Keratinocyte (primary cell): Measurements from ENCODE around the gene PTPN13. TPM values are rescaled to one million over a fixed set of nuclear protein-coding genes. Genes with fewer than 3 reads are reported as not detected.

Experiments used
- DNase-seq: peaks from one replicate; pipeline ENCODE4 v3.0.0-alpha.2; 2011; ENCODE audit warnings: low read depth, missing footprints, low spot score
- FAIRE-seq: peaks from 2 replicates; lab custom pipeline; 2011; peaks lifted over from hg19 to GRCh38; lab: Jason Lieb, UNC
- H2AFZ ChIP-seq: 2 replicates; pipeline ENCODE4 v1.6.0; 2012; ENCODE audit warnings: low read length, control low read depth, inconsistent platforms; ENCODE audit not compliant: control insufficient read depth
- H3K27ac ChIP-seq: 2 replicates; pipeline ENCODE4 v1.5.1; 2011; ENCODE audit warnings: low read length; ENCODE audit not compliant: control insufficient read depth, insufficient read depth
- H3K27me3 ChIP-seq: 3 replicates; pipeline ENCODE4 v1.6.0; 2011; ENCODE audit warnings: low read length; ENCODE audit not compliant: control insufficient read depth, insufficient read depth; ENCODE audit errors: extremely low read depth
- H3K36me3 ChIP-seq, 2 experiments: 2 replicates in 1 of 2; 3 replicates in 1 of 2; pipeline ENCODE4 v1.5.1; 2011; ENCODE audit warnings: low read length in 2 of 2, mild to moderate bottlenecking in 1 of 2; ENCODE audit not compliant: control insufficient read depth in 2 of 2, insufficient read depth in 2 of 2; ENCODE audit errors: extremely low read depth in 1 of 2
- H3K4me1 ChIP-seq: 3 replicates; pipeline ENCODE4 v1.5.1; 2011; ENCODE audit warnings: low read length; ENCODE audit not compliant: control insufficient read depth, insufficient read depth; ENCODE audit errors: extremely low read depth
- H3K4me2 ChIP-seq: 3 replicates; pipeline ENCODE4 v1.6.0; 2011; ENCODE audit warnings: low read depth, low read length; ENCODE audit not compliant: control insufficient read depth, insufficient read depth; ENCODE audit errors: extremely low read depth
- H3K4me3 ChIP-seq, 3 experiments: fragments of 200-600 bp in 1 of 3; sonication (generic) in 1 of 3; 2 replicates in 2 of 3; 3 replicates in 1 of 3; pipeline ENCODE4 v1.5.1; 2011 to 2016; ENCODE audit warnings: low read length in 3 of 3, mild to moderate bottlenecking in 3 of 3, control low read depth in 2 of 3, inconsistent platforms in 1 of 3, low read depth in 1 of 3, mixed read lengths in 1 of 3, mixed run types in 1 of 3, moderate library complexity in 1 of 3; ENCODE audit not compliant: control insufficient read depth in 2 of 3, insufficient read depth in 2 of 3; ENCODE audit errors: extremely low read depth in 1 of 3
- H3K79me2 ChIP-seq: 2 replicates; pipeline ENCODE4 v1.6.0; 2012; ENCODE audit warnings: low read length; ENCODE audit not compliant: control insufficient read depth, insufficient read depth
- H3K9ac ChIP-seq: 3 replicates; pipeline ENCODE4 v1.6.0; 2011; ENCODE audit warnings: low read length; ENCODE audit not compliant: control insufficient read depth, insufficient read depth; ENCODE audit errors: extremely low read depth
- H3K9me1 ChIP-seq: 3 replicates; pipeline ENCODE4 v1.6.0; 2011; ENCODE audit warnings: low read length; ENCODE audit not compliant: control insufficient read depth, insufficient read depth; ENCODE audit errors: extremely low read depth
- H3K9me3 ChIP-seq: 2 replicates; pipeline ENCODE4 v1.5.1; 2012; ENCODE audit warnings: low read depth, low read length; ENCODE audit not compliant: control insufficient read depth
- H4K20me1 ChIP-seq: 3 replicates; pipeline ENCODE4 v1.6.0; 2011; ENCODE audit warnings: low read length; ENCODE audit not compliant: control insufficient read depth, insufficient read depth; ENCODE audit errors: extremely low read depth
- CTCF ChIP-seq, 3 experiments: IDR thresholded peaks in 1 of 3; conservative IDR thresholded peaks in 1 of 3; optimal IDR thresholded peaks in 1 of 3; 2 replicates in 2 of 3; 3 replicates in 1 of 3; pipeline versions ENCODE3 to v1.5.1; 2011; ENCODE audit warnings: low read length in 3 of 3, mild to moderate bottlenecking in 3 of 3, moderate library complexity in 2 of 3, control low read depth in 1 of 3, inconsistent platforms in 1 of 3; ENCODE audit not compliant: insufficient read depth in 2 of 3; ENCODE audit errors: extremely low read depth in 1 of 3
- EZH2 ChIP-seq: IDR thresholded peaks from one replicate; pipeline ENCODE4 v1.6.1; 2012; ENCODE audit warnings: inconsistent platforms, mild to moderate bottlenecking, low read length, moderate library complexity
- dilution Hi-C: fragments of 300-500 bp; cut with MboI; formaldehyde crosslinking; loops from one replicate; pipeline ENCODE4 v1.7.0; 2020; ENCODE audit warnings: low sequenced_read_pairs; ENCODE audit not compliant: extremely low pct_ligation_motif_present
- polyA plus RNA-seq, 5 experiments: library from polyadenylated mRNA; depleted of rRNA in 3 of 5; stranded (reverse) in 3 of 5; stranded (forward) in 1 of 5; unstranded in 1 of 5; fragments of >200 nt; gene quantifications; 1 replicate in 1 of 5; 2 replicates in 3 of 5; 3 replicates in 1 of 5; pipeline versions ENCODE4 v1.2.1 to v1.2.3, GENCODE V29; 2011 to 2012; ENCODE audit warnings: missing spikeins in 2 of 5, low read depth in 1 of 5, low replicate concordance in 1 of 5

Gene PTPN13
- polyA plus RNA-seq, 1 donor (not counting 4 experiments of a cell fraction or from before 2014, with no cell fraction given) = 37.6 TPM

- H3K79me2 ChIP-seq = peaks cover 86% of the 10 kb centered on the region
- H3K4me2 ChIP-seq = no peak overlapping the region
- DNase-seq = no peak
- TF ChIP-seq EZH2 (no peak), CTCF (optimal IDR thresholded peaks at IDR 0.05 in 1 of 3, IDR thresholded peaks at IDR 0.05 in 1 of 3, conservative IDR thresholded peaks at IDR 0.05 in 1 of 3; ENCODE audit: extremely low read depth in 1 of 3, insufficient read depth in 2 of 3, low read length in 3 of 3) (no peak)
- H3K27me3 ChIP-seq = no peaks in the 10 kb centered on the region
- no peak overlapping the region for H3K27ac ChIP-seq
- no peak for FAIRE-seq
- H3K36me3 ChIP-seq = peaks cover 1 to 3% of the 10 kb centered on the region in 2 experiments
- no peaks in the 10 kb centered on the region for H3K9me1 ChIP-seq
- dilution Hi-C loops = no loop called here
- H3K4me1 ChIP-seq = peaks cover 11% of the 10 kb centered on the region
- H2AFZ ChIP-seq = no peak overlapping the region
- H3K9ac ChIP-seq = no peak overlapping the region
- no peak overlapping the region for H3K4me3 ChIP-seq
- no peaks in the 10 kb centered on the region for H4K20me1 ChIP-seq
- H3K9me3 ChIP-seq = no peaks in the 10 kb centered on the region
Measured at GRCh38 chr4:86606809-86607208, 12.7 kb downstream of the PTPN13 start.

GRCh38 chr4:86608757-86609375, 14.8 kb downstream of the PTPN13 start:
- no peak overlapping the region for H3K9ac ChIP-seq
- peaks cover 2% of the 10 kb centered on the region for H3K4me1 ChIP-seq
- no peaks in the 10 kb centered on the region for H3K9me3 ChIP-seq
- no peaks in the 10 kb centered on the region for H3K27me3 ChIP-seq
- H3K4me3 ChIP-seq = no peak overlapping the region
- H3K4me2 ChIP-seq = no peak overlapping the region
- peaks cover 2 to 3% of the 10 kb centered on the region in 2 experiments for H3K36me3 ChIP-seq
- dilution Hi-C loops = no loop called here
- H4K20me1 ChIP-seq = no peaks in the 10 kb centered on the region
- FAIRE-seq = no peak
- DNase-seq = no peak
- H3K27ac ChIP-seq = no peak overlapping the region
- peaks cover 85% of the 10 kb centered on the region for H3K79me2 ChIP-seq
- TF ChIP-seq CTCF (optimal IDR thresholded peaks at IDR 0.05 in 1 of 3, IDR thresholded peaks at IDR 0.05 in 1 of 3, conservative IDR thresholded peaks at IDR 0.05 in 1 of 3; ENCODE audit: extremely low read depth in 1 of 3, insufficient read depth in 2 of 3, low read length in 3 of 3) (no peak), EZH2 (no peak)
- no peaks in the 10 kb centered on the region for H3K9me1 ChIP-seq
- no peak overlapping the region for H2AFZ ChIP-seq
